NCI-H2081 (cell line): ENCODE data around the gene EIF4E2.
A peak's percentile ranks its signal among the peaks of the same experiment; 100 is the strongest.

Source experiments
- DNase-seq, 2 experiments: peaks; one replicate each; lab custom pipeline; 2025; lab: John Stamatoyannopoulos, UW

Gene EIF4E2

GRCh38 chr2:232550354-232551249 lies at the start of gene EIF4E2, which contains the start of gene TIGD1:
EIF4E2 (plus strand) TSS chr2:232550689; CDS start chr2:232550725, 36 bp downstream.
TIGD1 (minus strand) TSS chr2:232550557; CDS start chr2:232549882, 675 bp downstream.
- peak; percentile 94 to 95 for DNase-seq

- no peak for DNase-seq
These were observed 49.1 kb upstream of the EIF4E2 start for GRCh38 chr2:232501331-232501771.

- DNase-seq, result no peak
These were observed 48.6 kb upstream of the EIF4E2 start for GRCh38 chr2:232501794-232502390.

GRCh38 chr2:232502511-232502910 lies 48.0 kb upstream of the EIF4E2 start:
- DNase-seq, result no peak

GRCh38 chr2:232502911-232503808 lies 47.3 kb upstream of the EIF4E2 start:
- DNase-seq, result peak in 1 of 2 experiments; percentile 53

GRCh38 chr2:232503809-232504323 lies 46.6 kb upstream of the EIF4E2 start:
- no peak for DNase-seq

GRCh38 chr2:232504438-232504837 lies 46.1 kb upstream of the EIF4E2 start:
- no peak for DNase-seq

GRCh38 chr2:232505856-232506255 lies 44.6 kb upstream of the EIF4E2 start:
- DNase-seq, result no peak

GRCh38 chr2:232506709-232507108 lies 43.8 kb upstream of the EIF4E2 start:
- no peak for DNase-seq

- DNase-seq, result no peak
These were observed 42.2 kb upstream of the EIF4E2 start for GRCh38 chr2:232508251-232508650.

GRCh38 chr2:232511336-232511890 lies 39.1 kb upstream of the EIF4E2 start:
- DNase-seq, result peak in 1 of 2 experiments; percentile 18

- peak in 1 of 2 experiments; percentile 16 for DNase-seq
These were observed 37.9 kb upstream of the EIF4E2 start for GRCh38 chr2:232512602-232513001.

GRCh38 chr2:232513353-232513752 lies 37.1 kb upstream of the EIF4E2 start:
- no peak for DNase-seq

- no peak for DNase-seq
These were observed 34.9 kb upstream of the EIF4E2 start for GRCh38 chr2:232515639-232516038.

- DNase-seq, result no peak
These were observed 33.9 kb upstream of the EIF4E2 start for GRCh38 chr2:232516551-232516950.

GRCh38 chr2:232518844-232519243 lies 31.6 kb upstream of the EIF4E2 start:
- no peak for DNase-seq

- DNase-seq, result no peak
These were observed 30.7 kb upstream of the EIF4E2 start, which contains the start of gene PRSS56 for GRCh38 chr2:232519581-232520438. PRSS56 (plus strand) TSS chr2:232520388; CDS start chr2:232520599, 211 bp downstream.

- DNase-seq, result no peak
These were observed 30.0 kb upstream of the EIF4E2 start for GRCh38 chr2:232520489-232520888.

GRCh38 chr2:232521098-232521497 lies 29.4 kb upstream of the EIF4E2 start:
- no peak for DNase-seq

GRCh38 chr2:232521959-232522622 lies 28.4 kb upstream of the EIF4E2 start:
- peak; percentile 15 to 26 for DNase-seq
